ENCODE results near the gene DHRS3.

The DHRS3 gene

DNA sequence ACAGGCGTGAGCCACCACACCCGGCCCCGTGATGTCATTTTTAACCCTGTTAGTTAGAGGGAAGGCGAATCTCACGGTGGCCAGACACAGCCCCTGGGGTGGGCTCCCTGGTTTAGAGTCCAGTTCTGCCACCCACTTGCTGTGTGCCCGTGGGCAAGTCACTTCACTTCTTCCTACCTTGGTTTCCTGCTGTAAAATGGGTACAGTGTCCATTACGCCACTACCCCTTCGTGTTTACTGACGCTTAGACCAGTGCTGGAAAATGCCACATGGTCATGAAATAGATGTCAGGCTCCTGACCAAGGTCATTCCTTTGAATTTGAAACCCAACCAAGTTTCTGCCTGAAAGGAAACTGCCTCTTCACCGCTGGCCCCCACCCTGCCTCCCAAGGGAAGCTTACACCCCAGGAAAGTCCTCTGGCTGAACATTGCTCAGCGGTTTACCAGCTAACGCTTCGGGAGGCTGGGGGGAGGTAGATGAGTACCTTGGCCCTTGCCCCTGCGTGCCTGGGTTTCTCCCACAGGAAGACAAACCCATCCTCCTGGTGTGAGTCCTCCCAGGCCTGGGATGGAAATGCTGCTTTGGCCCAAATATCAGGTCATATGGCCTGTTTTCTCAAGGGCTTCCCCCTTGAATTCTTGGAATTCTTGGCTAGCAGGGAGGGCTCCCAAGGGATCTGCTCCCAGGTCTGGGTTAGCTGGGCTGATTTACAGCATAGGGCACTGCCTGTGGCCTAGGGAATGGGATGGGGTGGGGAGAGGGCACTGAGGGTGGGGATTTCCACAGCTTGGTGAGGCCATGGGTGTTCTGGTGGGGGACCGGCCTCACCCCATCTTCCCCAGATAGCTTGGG is 18.3 kb upstream of the DHRS3 start:
- no peaks in the 10 kb centered on the region for H3K4me1 ChIP-seq (ENCODE audit: low read length)
- H3K79me2 ChIP-seq (ENCODE audit: low read length) = no peaks in the 10 kb centered on the region
- no peaks in the 10 kb centered on the region for H4K20me1 ChIP-seq (ENCODE audit: insufficient read depth, low read length)
- H3K4me3 ChIP-seq (ENCODE audit: low read length) = no peak overlapping the region
- no peak overlapping the region for H3K4me2 ChIP-seq (ENCODE audit: low read length)
- no peaks in the 10 kb centered on the region for H3K36me3 ChIP-seq (replicated peaks; ENCODE audit: low read depth, low read length)
- H3K9me3 ChIP-seq (ENCODE audit: insufficient read depth, low read length) = no peaks in the 10 kb centered on the region
- TF ChIP-seq EZH2phosphoT487 (IDR thresholded peaks at IDR 0.05; ENCODE audit: low read depth) = no peak
- TF ChIP-seq, protein P1, sequence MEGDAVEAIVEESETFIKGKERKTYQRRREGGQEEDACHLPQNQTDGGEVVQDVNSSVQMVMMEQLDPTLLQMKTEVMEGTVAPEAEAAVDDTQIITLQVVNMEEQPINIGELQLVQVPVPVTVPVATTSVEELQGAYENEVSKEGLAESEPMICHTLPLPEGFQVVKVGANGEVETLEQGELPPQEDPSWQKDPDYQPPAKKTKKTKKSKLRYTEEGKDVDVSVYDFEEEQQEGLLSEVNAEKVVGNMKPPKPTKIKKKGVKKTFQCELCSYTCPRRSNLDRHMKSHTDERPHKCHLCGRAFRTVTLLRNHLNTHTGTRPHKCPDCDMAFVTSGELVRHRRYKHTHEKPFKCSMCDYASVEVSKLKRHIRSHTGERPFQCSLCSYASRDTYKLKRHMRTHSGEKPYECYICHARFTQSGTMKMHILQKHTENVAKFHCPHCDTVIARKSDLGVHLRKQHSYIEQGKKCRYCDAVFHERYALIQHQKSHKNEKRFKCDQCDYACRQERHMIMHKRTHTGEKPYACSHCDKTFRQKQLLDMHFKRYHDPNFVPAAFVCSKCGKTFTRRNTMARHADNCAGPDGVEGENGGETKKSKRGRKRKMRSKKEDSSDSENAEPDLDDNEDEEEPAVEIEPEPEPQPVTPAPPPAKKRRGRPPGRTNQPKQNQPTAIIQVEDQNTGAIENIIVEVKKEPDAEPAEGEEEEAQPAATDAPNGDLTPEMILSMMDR (IDR thresholded peaks at IDR 0.05; ENCODE audit: low read depth, low read length) = no peak
- H3K9ac ChIP-seq (ENCODE audit: low read length) = no peak overlapping the region
- H2AFZ ChIP-seq (ENCODE audit: low read depth, low read length) = no peak overlapping the region
- no peak overlapping the region for H3K27ac ChIP-seq (ENCODE audit: low read length)
- H3K27me3 ChIP-seq (ENCODE audit: low read depth, low read length) = no peaks in the 10 kb centered on the region

GRCh38 chr1:12634696-12635202 is 16.7 kb upstream of the DHRS3 start:
- H2AFZ ChIP-seq (ENCODE audit: low read depth, low read length) = no peak overlapping the region
- H3K27ac ChIP-seq (ENCODE audit: low read length) = no peak overlapping the region
- H4K20me1 ChIP-seq (ENCODE audit: insufficient read depth, low read length) = no peaks in the 10 kb centered on the region
- no peak for TF ChIP-seq EZH2phosphoT487 (IDR thresholded peaks at IDR 0.05; ENCODE audit: low read depth)
- TF ChIP-seq, protein P1 (IDR thresholded peaks at IDR 0.05; ENCODE audit: low read depth, low read length) = no peak
- no peak overlapping the region for H3K9ac ChIP-seq (ENCODE audit: low read length)
- H3K4me1 ChIP-seq (ENCODE audit: low read length) = no peaks in the 10 kb centered on the region
- H3K4me3 ChIP-seq (ENCODE audit: low read length) = no peak overlapping the region
- no peaks in the 10 kb centered on the region for H3K27me3 ChIP-seq (ENCODE audit: low read depth, low read length)
- H3K79me2 ChIP-seq (ENCODE audit: low read length) = no peaks in the 10 kb centered on the region
- H3K4me2 ChIP-seq (ENCODE audit: low read length) = no peak overlapping the region
- H3K36me3 ChIP-seq (replicated peaks; ENCODE audit: low read depth, low read length) = no peaks in the 10 kb centered on the region
- H3K9me3 ChIP-seq (ENCODE audit: insufficient read depth, low read length) = no peaks in the 10 kb centered on the region

GRCh38 chr1:12634156-12634555 is 16.1 kb upstream of the DHRS3 start:
- Histone ChIP-seq H3K79me2 (ENCODE audit: low read length) (no peaks in the 10 kb centered on the region), H3K4me2 (ENCODE audit: low read length) (no peak overlapping the region), H3K27ac (ENCODE audit: low read length) (no peak overlapping the region)

DNA sequence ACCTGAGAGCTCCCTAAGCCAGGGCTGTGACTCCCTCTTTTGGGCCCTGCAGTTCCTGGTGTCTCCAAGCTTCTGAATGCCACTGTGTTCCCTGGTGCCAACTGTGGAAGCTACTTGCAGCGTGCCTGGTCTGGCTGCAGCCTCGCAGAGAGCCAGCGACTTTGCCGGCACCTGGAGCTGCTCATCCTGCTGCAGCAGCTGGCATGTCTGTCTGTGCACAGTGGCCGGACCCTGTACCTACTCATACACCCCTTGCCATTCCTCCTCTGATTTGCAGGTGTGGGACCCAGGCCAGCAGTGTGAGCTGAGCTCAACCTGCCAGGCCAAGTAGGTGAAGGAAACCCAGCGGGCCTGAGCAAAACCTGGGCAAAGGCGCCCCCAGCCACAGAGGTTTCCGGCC is 13.6 kb upstream of the DHRS3 start:
- H3K4me1 ChIP-seq (ENCODE audit: low read length) = no peaks in the 10 kb centered on the region
- no peaks in the 10 kb centered on the region for H3K36me3 ChIP-seq (replicated peaks; ENCODE audit: low read depth, low read length)
- H3K27ac ChIP-seq (ENCODE audit: low read length) = no peak overlapping the region
- no peak overlapping the region for H2AFZ ChIP-seq (ENCODE audit: low read depth, low read length)
- no peaks in the 10 kb centered on the region for H3K9me3 ChIP-seq (ENCODE audit: insufficient read depth, low read length)
- no peak overlapping the region for H3K4me3 ChIP-seq (ENCODE audit: low read length)
- H3K4me2 ChIP-seq (ENCODE audit: low read length) = no peak overlapping the region
- no peaks in the 10 kb centered on the region for H3K79me2 ChIP-seq (ENCODE audit: low read length)
- no peaks in the 10 kb centered on the region for H3K27me3 ChIP-seq (ENCODE audit: low read depth, low read length)
- no peak overlapping the region for H3K9ac ChIP-seq (ENCODE audit: low read length)
- no peak for TF ChIP-seq EZH2phosphoT487 (IDR thresholded peaks at IDR 0.05; ENCODE audit: low read depth)
- TF ChIP-seq, protein P1 (IDR thresholded peaks at IDR 0.05; ENCODE audit: low read depth, low read length) = no peak
- H4K20me1 ChIP-seq (ENCODE audit: insufficient read depth, low read length) = no peaks in the 10 kb centered on the region

More at GRCh38 chr1:12634156-12634555, 16.1 kb upstream of the DHRS3 start:
- Histone ChIP-seq H3K9ac (ENCODE audit: low read length) (no peak overlapping the region), H4K20me1 (ENCODE audit: insufficient read depth, low read length) (no peaks in the 10 kb centered on the region), H3K27me3 (ENCODE audit: low read depth, low read length) (no peaks in the 10 kb centered on the region), H3K36me3 (replicated peaks; ENCODE audit: low read depth, low read length) (no peaks in the 10 kb centered on the region), H3K4me1 (ENCODE audit: low read length) (no peaks in the 10 kb centered on the region), H3K9me3 (ENCODE audit: insufficient read depth, low read length) (no peaks in the 10 kb centered on the region), H3K4me3 (ENCODE audit: low read length) (no peak overlapping the region), H2AFZ (ENCODE audit: low read depth, low read length) (no peak overlapping the region)
- TF ChIP-seq EZH2phosphoT487 (IDR thresholded peaks at IDR 0.05; ENCODE audit: low read depth) = no peak
- TF ChIP-seq, protein P1 (IDR thresholded peaks at IDR 0.05; ENCODE audit: low read depth, low read length) = no peak
